Activated T-helper 2 cell treated with anti-CD3 and anti-CD28 coated beads, Interferon-gamma antibody, Interleukin-2, Interleukin-4, amounts not matched to agents 10 μg/mL and 5 μg/mL and 100 μg/mL, durations not matched to agents 14 hours and 24 hours and 36 hours (primary cell): ENCODE results near the gene KDM7A. TPM values are rescaled to one million over a fixed set of nuclear protein-coding genes. Genes with fewer than 3 reads are reported as not detected.

Experiments
- DNase-seq: peaks from one replicate; pipeline ENCODE4 v3.0.0; 2021; ENCODE audit warnings: low spot score
- H3K27ac Mint-ChIP-seq: one replicate; pipeline ENCODE4 v1.8.0; 2021; ENCODE audit warnings: mixed read lengths
- H3K27me3 Mint-ChIP-seq: one replicate; pipeline ENCODE4 v1.8.0; 2021; ENCODE audit warnings: low read depth, mixed read lengths
- H3K36me3 Mint-ChIP-seq: one replicate; pipeline ENCODE4 v1.8.0; 2021; ENCODE audit warnings: low read depth, mixed read lengths
- H3K4me1 Mint-ChIP-seq: one replicate; pipeline ENCODE4 v1.8.0; 2021; ENCODE audit warnings: low read depth, mixed read lengths
- H3K4me3 Mint-ChIP-seq: one replicate; pipeline ENCODE4 v1.8.0; 2021; ENCODE audit warnings: low read depth, mild to moderate bottlenecking, moderate library complexity, mixed read lengths
- H3K9me3 Mint-ChIP-seq: one replicate; pipeline ENCODE4 v1.8.0; 2021; ENCODE audit warnings: mixed read lengths
- intact Hi-C: fragments of 100-400 bp; cut with micrococcal nuclease; formaldehyde crosslinking; loops from one replicate; pipeline ENCODE4 v1.15.1; 2023
- total RNA-seq: library from RNA; stranded (reverse); gene quantifications from 2 replicates; pipeline ENCODE4 v1.2.3, GENCODE V29; 2022

Gene KDM7A
- total RNA-seq = 10.4 and 12.5 TPM in 2 replicates

- Mint-ChIP-seq H3K27me3 (peaks cover 15% of the 10 kb centered on the region), H3K36me3 (peaks cover 18% of the 10 kb centered on the region), H3K4me1 (peaks cover 28% of the 10 kb centered on the region), H3K27ac (peak within 1 kb of the TSS; percentile 86), H3K9me3 (peaks cover 13% of the 10 kb centered on the region), H3K4me3 (peak within 1 kb of the TSS; percentile 95)
- peak; percentile 88 for DNase-seq
- intact Hi-C loops = loop anchor here (2.0 to 5.0 kb wide), 5 partner anchors 114 to 1070 kb away; partner anchors contain the start of genes MKRN1, PARP12, RAB19 and ZC3HAV1
These were observed at the start of gene KDM7A for GRCh38 chr7:140176811-140177702. Gene KDM7A (minus strand): TSS chr7:140176983. CDS start chr7:140176937, 46 bp downstream.

DNA sequence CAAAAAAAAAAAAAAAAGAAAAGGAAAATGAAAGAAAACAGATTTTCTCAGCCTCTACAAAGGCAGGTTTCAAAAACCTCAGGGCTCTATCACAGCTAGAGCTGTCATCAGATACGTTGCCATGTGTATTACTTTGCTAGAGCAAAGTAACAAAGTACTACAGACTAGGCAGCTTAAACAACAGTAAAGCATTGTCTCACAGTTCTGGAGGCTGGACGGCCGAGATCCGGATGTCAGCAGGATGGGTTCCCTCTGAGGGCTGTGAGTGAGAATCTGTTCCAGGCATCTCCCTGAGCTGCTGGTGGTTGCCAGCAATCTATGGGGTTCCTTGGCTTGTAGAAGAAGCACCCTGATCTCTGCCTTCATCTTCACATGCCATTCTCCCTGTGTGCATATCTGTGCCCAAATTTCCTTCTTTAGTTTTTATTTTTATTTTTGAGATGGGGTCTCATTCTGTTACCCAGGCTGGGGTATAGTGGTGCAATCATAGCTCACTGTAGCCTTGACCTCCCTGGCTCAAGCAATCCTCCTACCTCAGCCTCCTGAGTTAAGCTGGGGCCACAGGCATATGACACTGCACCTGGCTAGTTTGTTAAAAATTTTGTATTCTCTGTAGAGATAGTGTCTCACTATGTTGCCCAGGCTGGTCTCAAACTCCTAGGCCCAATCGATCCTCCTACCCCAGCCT lies 48.9 kb upstream of the KDM7A start:
- Mint-ChIP-seq H3K36me3 (no peaks in the 10 kb centered on the region), H3K27ac (peak overlapping the region; percentile 55), H3K4me3 (no peak overlapping the region), H3K27me3 (no peaks in the 10 kb centered on the region), H3K4me1 (peaks cover 49% of the 10 kb centered on the region), H3K9me3 (no peaks in the 10 kb centered on the region)
- intact Hi-C loops = loop anchor here (2.0 kb wide), 1 partner anchor 15 kb away; no protein-coding TSS in a partner anchor
- DNase-seq = no peak

- peak; percentile 23 for DNase-seq
- H3K36me3 Mint-ChIP-seq = no peaks in the 10 kb centered on the region
- intact Hi-C loops = loop anchor here (1.0 to 2.0 kb wide), 2 partner anchors 9 to 13 kb away; no protein-coding TSS in a partner anchor
- peak overlapping the region; percentile 70 for H3K27ac Mint-ChIP-seq
- H3K4me1 Mint-ChIP-seq = peaks cover 47% of the 10 kb centered on the region
- H3K27me3 Mint-ChIP-seq = no peaks in the 10 kb centered on the region
- H3K4me3 Mint-ChIP-seq = peak overlapping the region; percentile 47
- H3K9me3 Mint-ChIP-seq = peaks cover 2% of the 10 kb centered on the region
These were observed 46.9 kb upstream of the KDM7A start for GRCh38 chr7:140223515-140224221.

GRCh38 chr7:140222814-140223213 lies 46.0 kb upstream of the KDM7A start:
- Mint-ChIP-seq H3K9me3 (peaks cover 10% of the 10 kb centered on the region), H3K4me3 (no peak overlapping the region), H3K27ac (no peak overlapping the region), H3K4me1 (peaks cover 45% of the 10 kb centered on the region), H3K36me3 (no peaks in the 10 kb centered on the region), H3K27me3 (no peaks in the 10 kb centered on the region)
- DNase-seq = no peak
- intact Hi-C loops = loop anchor here (1.0 kb wide), 1 partner anchor 9 kb away; no protein-coding TSS in a partner anchor

DNA sequence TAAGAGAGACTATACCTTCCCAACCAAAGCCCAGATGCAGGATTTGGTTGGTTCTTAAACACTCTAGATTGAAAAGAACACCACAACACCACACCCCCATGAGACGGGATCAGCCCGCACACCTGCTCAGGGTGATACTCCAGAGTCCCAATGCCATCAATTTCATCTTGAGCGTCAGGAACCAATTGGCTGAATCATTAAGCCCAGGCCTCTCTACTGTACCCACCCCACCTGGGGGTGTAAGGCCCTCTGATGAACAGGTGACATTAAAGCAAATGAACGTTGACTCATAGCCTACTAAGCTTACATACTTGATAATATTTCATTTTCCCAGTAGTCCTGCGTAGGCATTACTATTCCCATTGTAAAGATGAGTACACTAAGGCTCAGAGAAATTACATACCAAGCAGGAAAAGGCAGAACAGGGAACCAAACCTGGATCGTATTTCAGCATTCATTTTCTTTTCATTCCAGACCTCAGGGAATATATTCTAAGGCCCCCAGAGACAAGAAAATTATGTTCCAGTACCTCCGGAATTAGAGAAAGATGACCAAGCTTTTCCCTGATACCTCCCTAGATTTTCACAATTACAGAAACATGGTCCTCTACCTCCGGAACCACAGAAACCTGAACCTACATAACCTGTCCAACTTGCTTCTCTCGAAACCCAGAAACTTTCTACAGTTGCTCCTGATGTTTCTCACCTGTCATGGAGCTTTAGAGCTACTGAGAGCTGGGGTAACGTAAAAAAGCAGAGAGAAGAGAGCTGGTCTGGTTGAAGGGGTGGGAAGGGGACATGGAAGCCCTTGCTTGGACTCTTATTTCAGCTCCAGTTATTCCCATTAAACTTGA lies 43.1 kb upstream of the KDM7A start:
- Mint-ChIP-seq H3K36me3 (no peaks in the 10 kb centered on the region), H3K4me3 (no peak overlapping the region), H3K9me3 (peaks cover 15% of the 10 kb centered on the region), H3K4me1 (peaks cover 40% of the 10 kb centered on the region), H3K27ac (no peak overlapping the region), H3K27me3 (no peaks in the 10 kb centered on the region)
- intact Hi-C loops = no loop called here
- DNase-seq = no peak

DNA sequence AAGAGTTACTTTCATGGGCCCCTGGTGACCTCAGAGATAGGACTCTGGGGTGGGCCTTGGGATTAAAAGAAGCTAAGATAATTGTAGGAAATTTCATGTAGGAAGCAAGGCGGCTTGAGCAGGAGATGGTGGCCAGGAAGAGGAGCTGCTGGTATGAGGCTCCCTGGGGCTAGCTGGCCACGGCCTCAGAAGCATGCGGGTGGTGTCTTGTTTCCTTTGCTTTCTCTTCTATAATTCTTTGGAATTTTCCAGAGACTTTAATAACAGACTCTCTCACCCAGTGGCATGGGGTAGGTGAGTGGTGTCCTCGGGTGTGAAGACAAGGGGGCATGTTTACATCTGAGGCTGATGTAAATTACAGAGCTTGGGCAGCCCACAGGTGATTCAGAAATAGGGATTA lies 41.9 kb upstream of the KDM7A start:
- no peaks in the 10 kb centered on the region for H3K36me3 Mint-ChIP-seq
- peaks cover 15% of the 10 kb centered on the region for H3K9me3 Mint-ChIP-seq
- DNase-seq = no peak
- H3K27me3 Mint-ChIP-seq = no peaks in the 10 kb centered on the region
- H3K4me1 Mint-ChIP-seq = peaks cover 43% of the 10 kb centered on the region
- no peak overlapping the region for H3K4me3 Mint-ChIP-seq
- intact Hi-C loops = no loop called here
- no peak overlapping the region for H3K27ac Mint-ChIP-seq

DNA sequence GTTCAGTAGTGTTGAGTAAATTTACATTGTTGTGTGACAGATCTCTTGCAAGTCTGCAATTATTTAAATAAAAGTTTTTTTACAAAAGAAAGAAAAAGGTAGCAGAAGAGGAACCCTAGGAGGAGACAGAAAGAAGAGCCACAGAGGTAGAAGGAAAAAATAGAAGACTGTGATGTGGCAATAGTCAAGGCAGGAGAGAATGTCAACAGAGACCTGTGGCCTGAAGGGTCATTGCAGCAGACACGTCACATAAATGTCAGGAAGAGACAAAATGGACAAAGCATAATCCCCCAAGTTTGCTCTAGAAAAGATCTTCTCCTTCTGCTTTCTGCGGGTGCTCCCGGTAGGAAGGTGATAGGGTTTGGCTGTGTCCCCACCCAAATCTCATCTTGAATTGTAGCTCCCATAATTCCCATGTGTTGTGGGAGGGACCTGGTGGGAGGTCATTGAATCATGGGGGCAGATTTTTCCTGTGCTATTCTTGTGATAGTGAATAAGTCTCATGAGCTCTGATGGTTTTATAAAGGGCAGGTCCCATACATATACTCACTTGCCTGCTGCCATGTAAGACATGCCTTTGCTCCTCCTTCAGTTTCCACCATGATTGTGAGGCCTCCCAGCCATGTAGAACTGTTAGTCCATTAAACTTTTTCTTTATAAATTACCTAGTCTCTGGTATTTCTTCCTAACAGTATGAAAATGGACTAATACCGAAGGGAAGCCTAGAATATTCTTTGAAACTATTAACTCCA lies 41.1 kb upstream of the KDM7A start:
- intact Hi-C loops = no loop called here

GRCh38 chr7:140215281-140215680 lies 38.5 kb upstream of the KDM7A start:
- intact Hi-C loops = no loop called here
- no peaks in the 10 kb centered on the region for H3K36me3 Mint-ChIP-seq
- H3K4me1 Mint-ChIP-seq = peaks cover 51% of the 10 kb centered on the region
- H3K27ac Mint-ChIP-seq = no peak overlapping the region
- DNase-seq = no peak
- H3K9me3 Mint-ChIP-seq = peaks cover 15% of the 10 kb centered on the region
- H3K4me3 Mint-ChIP-seq = no peak overlapping the region
- no peaks in the 10 kb centered on the region for H3K27me3 Mint-ChIP-seq

More for the DNA sequence above, 41.1 kb upstream of the KDM7A start:
- no peak for DNase-seq
- no peaks in the 10 kb centered on the region for H3K36me3 Mint-ChIP-seq
- peaks cover 15% of the 10 kb centered on the region for H3K9me3 Mint-ChIP-seq
- no peaks in the 10 kb centered on the region for H3K27me3 Mint-ChIP-seq
- no peak overlapping the region for H3K27ac Mint-ChIP-seq
- no peak overlapping the region for H3K4me3 Mint-ChIP-seq
- H3K4me1 Mint-ChIP-seq = peaks cover 39% of the 10 kb centered on the region

- Mint-ChIP-seq H3K36me3 (no peaks in the 10 kb centered on the region), H3K4me1 (peaks cover 54% of the 10 kb centered on the region), H3K9me3 (peaks cover 15% of the 10 kb centered on the region), H3K4me3 (no peak overlapping the region), H3K27ac (peak overlapping the region; percentile 40), H3K27me3 (no peaks in the 10 kb centered on the region)
- no peak for DNase-seq
- intact Hi-C loops = loop anchor here (1.0 to 5.0 kb wide), 5 partner anchors 9 to 437 kb away; partner anchors contain the start of genes HIPK2, MKRN1 and RAB19
These were observed 37.4 kb upstream of the KDM7A start for GRCh38 chr7:140214075-140214684.

DNA sequence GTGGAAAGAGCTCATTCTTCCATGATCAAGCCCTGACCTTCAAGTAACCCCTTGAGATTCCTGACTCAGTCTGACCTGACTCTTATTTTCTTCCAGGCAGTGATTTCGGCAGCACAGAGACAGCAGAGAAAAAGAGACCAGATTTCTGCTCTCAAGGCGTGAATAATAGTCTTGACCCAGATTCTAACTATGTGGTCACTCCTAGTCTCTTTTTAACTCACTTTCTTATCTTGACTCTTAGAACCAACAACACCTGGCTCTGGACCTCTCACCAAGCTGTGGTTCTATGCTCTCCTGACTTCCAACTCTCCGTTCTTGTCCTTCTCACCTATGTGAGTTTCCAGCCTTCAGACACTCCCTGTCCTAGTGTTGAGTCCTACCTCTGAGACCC lies 36.9 kb upstream of the KDM7A start:
- Mint-ChIP-seq H3K36me3 (no peaks in the 10 kb centered on the region), H3K27me3 (no peaks in the 10 kb centered on the region), H3K4me3 (no peak overlapping the region), H3K27ac (peak overlapping the region; percentile 40), H3K9me3 (peaks cover 13% of the 10 kb centered on the region), H3K4me1 (peaks cover 55% of the 10 kb centered on the region)
- no peak for DNase-seq
- intact Hi-C loops = loop anchor here (1.0 to 5.0 kb wide), 5 partner anchors 10 to 436 kb away; partner anchors contain the start of genes HIPK2, MKRN1 and RAB19
